GM21447 (cell line): Measurements from ENCODE around the gene SNORC.

ENCODE experiments used
- ATAC-seq: cut with Tn5 transposase; IDR thresholded peaks from one replicate; pipeline ENCODE4 v1.9.1; 2021; ENCODE audit not compliant: unreplicated experiment

Gene SNORC

DNA sequence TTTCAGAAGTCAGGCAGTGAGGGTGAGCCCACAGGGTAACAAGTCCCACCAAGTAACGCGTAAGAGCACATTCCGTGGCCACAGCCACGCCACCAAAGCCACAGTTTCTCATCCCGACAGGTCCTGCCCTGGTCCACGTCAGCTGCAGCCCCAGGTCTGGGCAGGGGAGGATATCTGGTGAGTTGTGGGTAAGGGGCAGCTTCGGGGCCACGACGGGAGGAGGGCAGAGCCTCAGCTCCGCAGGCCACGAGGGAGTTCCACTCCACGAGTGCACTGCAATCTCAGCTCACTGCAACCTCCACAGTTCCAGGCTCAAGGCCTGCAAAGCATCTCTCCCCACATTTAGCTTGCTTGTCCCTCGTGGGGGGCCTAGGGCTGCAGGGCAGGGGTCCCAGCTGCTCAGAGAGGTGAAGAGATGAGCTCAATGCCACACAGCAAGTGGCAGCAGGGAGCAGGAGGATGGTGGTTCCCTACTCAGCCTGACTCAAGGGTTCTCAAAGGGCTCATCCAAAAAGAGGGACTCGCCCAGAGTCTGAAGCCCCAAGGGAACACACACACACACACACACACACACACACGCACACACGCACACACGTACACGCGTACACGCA, 12.5 kb downstream of the SNORC start:
- ATAC-seq, result no peak

DNA sequence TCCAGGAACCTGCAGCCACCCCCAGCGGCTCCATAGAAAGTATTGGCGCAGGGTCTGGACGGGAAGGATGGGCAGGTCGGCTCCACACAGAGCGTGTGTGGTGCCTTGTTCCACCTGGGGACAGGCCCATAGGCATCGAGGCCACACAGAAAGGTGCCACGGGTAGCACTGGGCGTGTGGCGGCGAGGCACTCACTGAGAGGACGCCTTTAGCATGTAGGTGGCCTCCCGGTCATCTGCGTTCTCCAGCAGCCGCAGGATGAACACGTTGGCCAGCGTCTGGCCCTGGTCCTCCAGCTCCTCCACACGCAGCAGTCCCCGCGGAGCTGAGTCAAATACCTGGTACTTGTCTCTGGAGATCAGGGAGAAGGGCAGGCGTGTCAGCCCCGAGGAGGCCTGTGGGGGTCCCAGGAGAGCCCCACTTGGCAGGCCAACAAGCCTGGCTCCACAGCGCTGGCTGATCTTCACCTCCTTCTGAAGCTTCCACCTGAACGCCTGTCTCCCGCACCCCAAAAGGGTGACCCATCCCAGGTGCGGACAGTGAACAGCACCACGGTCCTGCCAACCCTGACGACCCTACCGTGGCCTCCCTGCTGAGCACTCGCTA, 13.2 kb downstream of the SNORC start:
- no peak for ATAC-seq

DNA sequence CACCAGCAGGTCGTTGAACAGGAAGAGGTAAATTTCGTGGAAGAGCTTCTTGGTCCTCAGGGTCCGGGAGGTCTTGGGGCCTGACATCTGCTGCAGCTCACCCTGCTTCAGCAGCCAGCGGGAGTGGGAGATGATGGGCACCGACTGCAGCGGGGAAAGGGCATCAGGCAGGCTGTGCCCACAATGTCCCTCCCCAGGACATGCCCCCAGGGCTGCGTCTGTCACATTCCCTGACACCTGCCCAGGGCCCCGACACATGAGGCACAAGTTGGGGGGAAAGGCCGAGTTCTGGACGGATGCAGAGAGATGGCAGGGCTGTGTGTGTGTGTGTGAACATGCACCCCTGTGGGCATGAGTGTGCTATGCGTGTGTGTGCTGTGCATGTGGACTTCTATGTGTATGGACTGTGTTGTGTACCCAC, 13.9 kb downstream of the SNORC start:
- no peak for ATAC-seq

DNA sequence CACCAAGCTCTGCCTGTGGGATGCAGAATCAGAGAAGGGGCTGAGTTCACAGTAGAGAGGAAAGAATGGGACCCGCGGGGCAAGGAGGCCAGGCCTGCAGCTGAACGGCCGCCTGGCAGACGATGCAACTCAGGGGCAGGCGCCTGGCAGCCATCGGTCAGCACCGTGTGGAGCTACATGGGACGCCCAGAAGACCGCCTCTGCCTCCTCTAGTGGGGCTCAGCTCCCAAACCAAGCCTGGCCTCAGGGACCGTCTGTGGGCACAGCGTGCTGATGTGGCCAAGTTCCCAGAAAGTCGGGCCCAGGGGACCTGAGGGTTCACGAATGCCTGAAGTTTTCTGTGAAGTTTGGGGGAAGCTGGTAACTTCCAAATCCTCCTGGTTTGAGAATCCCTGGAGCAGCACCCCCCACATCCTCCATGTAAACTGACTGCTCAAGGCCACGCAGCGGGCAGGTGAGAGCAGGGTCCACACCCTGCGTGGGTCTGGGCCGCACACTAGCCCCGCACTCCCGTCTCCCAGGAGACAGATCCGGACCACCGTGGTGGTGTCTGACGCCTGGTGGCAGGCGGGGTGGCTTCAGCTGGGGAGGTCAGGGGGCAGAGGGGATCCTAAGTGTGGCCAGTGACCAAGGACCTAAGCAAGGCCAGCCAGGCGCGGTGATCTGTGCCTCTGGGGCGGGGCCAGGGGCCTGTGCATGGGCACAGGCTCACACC, 14.6 kb downstream of the SNORC start:
- ATAC-seq, result no peak

DNA sequence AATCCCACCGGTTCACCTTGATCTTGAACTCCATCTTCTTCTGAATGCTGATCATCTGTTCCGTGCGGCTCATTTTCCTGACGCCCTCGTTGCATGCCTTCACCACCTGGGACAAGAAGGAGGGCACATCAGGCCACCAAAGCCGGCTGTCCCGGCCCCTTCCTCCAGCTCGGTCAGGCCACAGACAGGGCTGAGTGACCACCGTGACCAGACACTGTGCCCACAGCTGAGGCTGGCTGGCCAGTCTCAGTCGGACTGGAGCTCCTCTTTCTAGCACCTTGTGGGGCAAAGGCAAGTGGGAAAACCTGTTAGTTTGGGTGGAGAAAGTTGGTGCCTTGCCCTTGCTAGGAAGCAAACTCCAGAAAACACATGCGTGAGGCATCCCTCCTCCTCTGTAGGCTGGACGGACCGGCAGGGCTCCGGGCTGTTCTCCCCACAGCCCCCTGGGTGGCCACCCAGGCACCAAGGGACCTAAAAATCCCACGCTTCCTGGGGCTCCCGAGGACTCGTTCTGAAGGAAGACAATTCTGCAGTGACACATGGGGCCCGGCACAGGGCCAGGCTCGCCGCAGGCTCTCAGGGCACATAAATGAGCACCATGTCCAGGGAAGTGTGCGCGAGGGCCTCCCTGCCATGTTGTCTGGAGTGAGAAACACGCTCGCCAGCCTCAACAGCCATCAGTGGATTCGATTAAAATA, 15.3 kb downstream of the SNORC start:
- no peak for ATAC-seq

DNA sequence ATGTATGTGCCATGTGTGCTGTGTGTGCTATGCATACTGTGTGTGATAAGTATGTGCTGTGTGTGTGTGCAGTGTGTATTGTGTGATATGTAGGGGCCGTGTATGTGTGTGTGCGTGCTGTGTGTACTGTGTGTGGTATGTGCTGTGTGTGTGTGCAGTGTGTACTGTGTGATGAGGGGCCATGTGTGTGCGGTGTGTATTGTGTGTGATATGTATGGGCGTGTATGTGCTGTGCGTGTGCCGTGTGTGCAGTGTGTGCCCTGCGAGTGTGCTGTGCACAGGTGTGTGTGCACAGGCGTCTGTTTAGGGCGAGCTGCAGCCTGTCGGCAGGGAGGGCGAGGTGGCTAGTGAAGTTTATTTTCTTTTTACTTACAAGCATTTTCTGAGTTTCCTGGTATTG, 16.1 kb downstream of the SNORC start:
- ATAC-seq, result no peak

DNA sequence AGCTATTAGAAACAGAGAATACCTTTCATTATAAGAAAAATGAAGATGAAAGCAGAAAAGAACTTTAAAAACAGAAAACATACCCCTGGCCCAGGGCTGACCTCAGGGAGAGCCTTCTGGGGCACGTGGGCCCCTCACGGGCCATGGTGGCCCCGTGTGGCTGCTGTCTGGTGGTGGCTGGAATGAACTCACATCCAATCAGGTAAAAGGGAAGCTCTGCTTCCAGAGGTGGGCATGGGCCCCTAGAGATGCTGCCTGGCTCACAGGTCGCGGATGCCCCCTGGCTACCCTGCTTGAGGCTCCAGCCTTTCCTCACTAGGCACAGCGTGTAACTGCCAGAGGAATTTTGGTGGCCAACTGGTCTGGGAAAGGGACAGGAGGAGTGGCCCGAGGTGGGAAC, 16.6 kb downstream of the SNORC start:
- ATAC-seq, result no peak

DNA sequence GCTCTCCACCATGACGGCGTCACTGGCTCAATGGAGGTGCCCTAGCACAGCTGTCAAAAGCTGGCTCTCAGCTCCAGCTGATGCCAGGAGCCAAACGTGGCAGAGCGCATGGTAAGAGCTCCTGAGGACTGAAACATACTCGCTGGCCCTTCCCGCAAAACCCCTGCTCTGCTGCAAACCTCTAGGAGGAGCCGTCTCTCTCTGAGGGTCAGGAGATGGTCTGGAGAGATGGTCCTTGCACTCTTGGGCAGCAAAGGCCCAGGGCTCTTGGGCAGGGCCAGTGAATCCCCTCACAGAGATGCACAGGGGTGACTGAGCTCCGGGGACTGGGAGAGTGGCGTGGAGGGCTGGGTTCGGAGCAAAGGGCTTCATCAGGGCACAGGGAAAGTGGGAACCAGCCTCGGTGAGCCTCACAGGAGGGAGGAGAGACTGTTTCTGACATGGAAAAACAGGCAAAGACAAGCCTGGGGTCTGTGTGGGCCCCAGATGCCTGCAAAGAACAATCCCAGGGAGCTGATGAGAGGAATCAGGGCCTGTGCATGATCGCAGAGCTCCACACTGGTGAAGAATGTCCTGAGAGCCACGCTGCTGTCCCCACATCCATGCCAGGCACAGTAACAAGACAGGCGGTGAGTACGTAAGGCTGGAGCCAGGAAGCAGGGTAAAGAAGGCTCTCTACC, 17.2 kb downstream of the SNORC start:
- ATAC-seq, result no peak

DNA sequence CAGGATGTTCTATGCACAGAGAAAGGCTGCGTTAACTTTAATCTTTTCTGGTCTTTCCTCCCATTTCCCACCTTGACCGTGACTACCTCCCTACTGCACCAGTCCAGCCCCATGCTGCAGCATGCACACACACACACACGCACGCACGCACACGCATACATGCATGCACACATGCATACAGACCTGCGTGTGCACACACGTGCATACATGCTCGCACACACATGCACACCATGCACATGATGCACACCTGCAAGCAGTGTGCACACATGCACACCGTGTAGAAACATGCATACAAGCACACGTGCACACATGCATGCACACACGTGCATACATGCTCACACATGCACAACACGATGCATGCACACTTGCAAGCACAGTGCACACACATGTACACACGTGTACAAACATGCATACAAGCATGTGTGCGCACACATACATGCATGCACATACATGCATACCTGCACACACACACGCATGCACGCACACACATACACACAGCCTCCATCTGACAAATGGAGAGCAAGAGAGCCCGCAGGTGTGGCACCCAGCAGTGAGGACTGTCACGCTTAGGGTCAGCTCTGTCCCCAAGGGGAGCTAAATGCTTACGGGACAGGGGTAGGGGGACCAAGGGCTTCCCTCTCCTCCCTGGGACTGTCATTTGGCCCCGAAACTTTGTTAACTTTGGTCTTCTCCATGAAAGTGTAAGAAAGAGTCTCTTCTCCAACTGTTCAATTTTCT, 18.2 kb downstream of the SNORC start:
- ATAC-seq, result no peak

DNA sequence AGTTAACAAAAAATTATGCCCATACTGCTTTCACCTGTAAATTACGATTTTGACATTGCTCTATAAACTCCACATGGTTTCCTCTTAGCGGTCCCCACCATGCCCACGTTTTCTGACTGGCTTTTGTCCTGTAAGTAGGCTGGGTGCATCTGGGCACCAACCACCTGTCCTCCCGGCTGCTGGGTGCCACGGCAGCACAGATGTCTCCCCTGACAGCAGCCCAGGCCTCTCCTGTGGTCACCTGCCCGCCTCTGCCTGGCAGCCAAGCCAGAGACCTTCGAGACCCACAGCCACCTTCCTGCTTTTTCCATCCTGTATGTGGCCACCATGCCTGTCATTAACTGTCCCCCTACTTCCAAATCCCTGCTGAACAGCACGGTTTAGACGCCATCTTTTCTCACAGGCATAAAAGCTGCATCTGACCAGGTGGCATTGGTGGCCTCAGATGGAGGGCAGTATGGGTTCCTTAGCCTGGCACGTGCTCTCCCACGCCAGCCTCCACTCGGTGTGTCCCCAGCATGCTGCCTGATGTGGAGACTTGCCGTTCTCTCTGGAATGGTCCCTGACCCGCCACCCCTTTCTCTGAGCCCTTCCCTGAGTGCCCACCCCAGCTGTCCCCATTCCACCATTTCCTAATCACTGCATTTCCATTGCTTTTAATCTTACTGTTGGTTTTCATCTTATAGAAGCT, 18.9 kb downstream of the SNORC start:
- ATAC-seq, result no peak

DNA sequence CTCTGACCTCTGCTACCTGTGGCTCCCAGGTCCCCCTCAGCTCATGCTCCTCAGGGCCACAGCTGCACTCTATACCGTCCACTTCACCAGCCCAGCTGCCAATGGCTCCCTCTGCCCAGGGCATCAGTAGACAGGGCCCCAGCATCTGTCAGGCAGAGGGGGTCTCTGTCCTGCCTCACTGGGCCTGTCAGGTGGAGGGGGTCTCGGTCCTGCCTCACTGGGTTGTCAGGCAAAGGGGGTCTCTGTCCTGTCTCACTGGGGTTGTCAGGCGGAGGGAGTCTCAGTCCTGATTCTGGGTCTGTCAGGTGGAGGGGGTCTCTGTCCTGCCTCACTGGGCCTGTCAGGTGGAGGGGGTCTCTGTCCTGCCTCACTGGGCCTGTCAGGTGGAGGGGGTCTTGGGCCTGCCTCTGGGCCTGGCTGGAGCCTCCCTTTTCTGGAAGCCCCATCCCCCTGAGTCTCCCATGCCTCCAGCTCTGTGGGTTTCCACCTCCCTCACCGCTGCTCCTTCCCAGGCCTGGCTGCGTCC, 19.9 kb downstream of the SNORC start:
- no peak for ATAC-seq

DNA sequence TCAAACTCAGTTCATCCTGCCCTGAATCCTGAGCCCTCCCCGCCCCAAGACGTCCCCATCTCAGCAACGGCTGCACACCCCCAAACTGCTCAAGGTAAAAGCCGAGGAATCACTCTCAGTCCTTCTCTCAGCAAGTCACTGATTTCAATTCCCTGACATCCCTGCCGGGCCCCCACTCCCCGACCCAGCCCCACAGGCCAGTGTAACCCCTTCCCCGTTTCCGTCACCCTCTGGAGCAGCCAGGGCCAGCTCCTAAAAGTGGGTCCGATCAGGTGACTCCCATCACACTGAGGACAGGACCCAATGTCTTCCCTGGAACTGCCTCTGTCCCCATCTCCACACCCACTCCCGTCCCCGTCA, 20.5 kb downstream of the SNORC start:
- no peak for ATAC-seq

DNA sequence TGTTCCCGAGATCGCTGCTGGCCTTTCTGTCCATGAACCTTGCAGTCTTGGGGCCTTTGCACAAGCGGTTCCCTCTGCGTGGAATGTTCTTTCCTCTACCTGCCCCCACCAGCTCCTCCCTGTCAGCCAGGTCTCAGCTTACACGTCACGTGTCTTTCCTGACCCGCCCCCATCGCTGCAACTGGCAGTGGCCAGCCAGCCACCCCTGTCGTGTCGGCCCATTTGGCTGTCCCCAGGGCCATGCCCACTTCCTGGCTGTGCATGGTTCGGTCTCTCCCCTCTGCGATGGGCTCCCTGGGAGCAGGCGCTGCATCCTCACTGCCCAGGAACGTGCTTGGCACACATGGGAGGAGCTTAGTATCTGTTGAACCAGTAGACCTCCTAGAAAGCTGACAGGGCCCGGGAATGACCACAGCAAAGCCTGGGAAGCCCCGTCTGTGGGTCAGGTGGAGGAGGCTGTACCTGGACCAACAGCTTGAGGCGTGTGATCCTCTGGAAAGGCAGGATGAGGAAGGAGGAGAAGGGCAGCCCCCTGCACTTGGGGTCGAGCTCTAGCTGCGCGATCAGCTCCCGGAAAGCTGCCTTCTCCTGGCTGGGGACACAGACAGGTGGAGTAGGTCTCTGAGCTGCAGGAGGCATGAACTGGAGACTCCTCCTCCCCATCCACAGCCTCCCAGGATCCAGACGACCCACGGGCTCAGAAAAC, 21.0 kb downstream of the SNORC start:
- ATAC-seq, result no peak

DNA sequence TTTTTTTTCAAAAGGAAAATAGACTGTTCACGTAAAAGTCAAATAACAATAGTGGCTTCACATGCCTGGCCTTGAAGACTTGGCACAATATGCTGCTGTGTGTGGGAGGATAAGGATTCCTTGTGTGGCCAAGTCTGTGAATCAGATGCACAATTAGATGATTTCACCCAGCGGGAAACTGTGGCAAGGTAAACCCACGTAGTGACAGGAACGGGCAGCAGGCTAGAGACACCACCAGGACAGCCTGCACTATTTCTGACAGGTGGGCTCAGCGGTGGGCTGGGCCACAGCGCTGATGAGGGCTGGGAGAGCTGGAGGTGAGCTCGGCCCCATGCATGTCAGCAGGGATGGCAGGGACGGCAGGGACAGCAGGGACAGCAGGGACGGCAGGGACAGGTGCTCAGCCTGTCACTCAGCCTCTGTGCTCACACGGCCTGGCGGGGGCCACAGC, 21.6 kb downstream of the SNORC start:
- no peak for ATAC-seq

DNA sequence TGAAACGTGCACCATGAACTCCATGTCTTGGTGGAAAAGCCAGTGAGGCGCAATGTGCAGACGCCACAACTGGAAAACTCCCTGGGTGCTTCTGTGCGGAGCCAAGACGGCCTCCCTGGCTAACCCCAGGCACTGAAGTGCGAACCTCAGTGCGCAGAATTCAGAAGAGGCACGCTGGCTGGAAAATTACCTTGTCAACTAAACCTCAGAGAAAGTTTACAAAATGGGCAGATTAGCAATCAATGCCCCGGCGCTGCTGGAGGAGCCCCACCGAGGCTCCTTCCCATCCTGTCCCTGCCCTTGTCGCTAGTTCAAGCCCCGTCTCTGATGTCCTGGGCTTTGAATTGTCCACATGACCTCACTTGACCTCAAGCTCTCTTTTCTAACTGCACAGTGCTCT, 22.2 kb downstream of the SNORC start:
- no peak for ATAC-seq

DNA sequence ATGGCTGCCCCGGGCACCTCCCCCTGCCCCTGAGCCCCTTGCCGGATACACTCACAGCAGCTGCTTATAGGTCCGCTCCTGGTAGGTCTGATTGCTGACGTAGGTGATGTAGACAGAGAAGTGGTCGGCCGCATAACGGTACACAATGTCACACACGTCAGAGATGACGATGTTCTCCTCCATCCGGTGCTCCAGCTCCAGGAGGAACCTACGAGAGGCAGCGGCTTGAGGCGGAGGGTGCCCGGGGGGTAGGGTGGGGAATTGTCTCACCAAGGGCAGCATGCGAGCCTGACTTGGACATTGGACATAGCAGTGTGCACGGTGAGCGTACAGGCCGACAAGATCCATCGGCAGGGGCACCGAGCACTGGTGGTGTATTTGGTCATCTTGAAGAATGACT, 22.8 kb downstream of the SNORC start:
- ATAC-seq, result no peak

DNA sequence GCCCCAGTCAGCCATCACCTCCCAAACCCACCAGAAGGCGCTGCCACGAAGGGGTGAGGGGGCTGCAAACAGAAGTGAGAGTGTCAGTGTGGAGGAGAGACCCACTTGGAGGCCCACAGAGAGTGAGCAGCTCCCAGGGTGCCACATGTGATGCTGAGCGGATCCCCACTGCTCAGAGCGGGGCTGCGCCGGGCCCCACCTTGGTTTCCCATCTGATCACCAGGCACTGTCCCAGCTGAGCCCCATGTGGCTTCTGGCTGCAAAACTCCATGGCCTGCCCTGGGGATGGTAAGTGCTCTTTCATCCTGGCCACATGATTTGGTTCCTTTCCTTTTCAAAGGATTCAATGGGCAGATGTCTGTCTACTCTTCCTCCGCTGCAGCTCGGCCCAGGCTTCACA, 23.8 kb downstream of the SNORC start:
- ATAC-seq, result no peak

DNA sequence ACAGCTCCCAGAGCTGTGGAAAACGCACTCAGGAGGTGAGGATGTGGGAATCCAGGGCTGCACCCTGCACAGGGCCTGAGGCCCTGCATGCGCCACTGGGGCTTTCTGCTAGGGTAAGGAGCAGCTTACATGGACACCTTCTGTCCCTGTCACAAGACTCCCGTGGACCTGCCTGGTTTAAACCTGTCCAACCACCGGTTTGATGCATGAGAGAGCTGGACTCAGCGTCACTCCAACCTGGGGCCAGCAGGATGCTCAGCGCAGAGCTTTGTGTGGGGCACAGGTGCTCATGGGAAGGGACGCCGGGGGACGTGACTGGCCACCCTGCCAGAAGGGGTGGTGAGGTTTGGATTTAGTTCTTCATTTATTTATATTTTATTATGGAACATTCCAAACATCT, 24.2 kb downstream of the SNORC start:
- ATAC-seq, result no peak

DNA sequence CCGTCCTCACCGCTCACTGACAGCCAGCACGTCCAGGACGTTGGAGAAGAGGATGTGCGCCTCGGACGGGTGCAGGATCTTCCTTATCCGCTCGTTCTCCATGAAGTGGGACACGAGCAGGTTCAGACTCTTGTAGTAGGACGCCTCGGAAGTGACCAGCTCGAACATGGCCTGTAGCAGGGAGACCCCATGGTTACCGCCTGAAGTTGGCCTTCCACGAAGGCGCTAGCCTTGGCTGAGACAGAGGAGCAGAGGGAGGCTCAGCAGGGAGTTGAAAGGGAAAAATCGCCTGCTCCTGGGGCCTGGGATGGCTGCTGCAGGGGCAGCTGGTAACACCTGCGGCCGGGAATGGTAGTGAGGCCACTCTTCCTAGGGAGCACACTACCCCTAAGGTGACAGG, 24.7 kb downstream of the SNORC start:
- no peak for ATAC-seq
